ENCODE results near the gene SLC13A3. TPM values are rescaled to one million over a fixed set of nuclear protein-coding genes. Genes with fewer than 3 reads are reported as not detected.

Gene SLC13A3
- total RNA-seq, 1 experiment from 2014 or later = 17.5 TPM

GRCh38 chr20:46639587-46639986 is 11.7 kb downstream of the SLC13A3 start:
- Histone ChIP-seq H3K4ac (ENCODE audit: low read depth, low read length) (no peak overlapping the region), H2BK12ac (ENCODE audit: insufficient read length, low read depth, low read length) (no peak overlapping the region), H4K5ac (ENCODE audit: insufficient read length, low read depth, low read length) (no peak overlapping the region), H3K14ac (ENCODE audit: insufficient read depth, low read length) (no peak overlapping the region), H3K27ac (ENCODE audit: insufficient read length, low read depth, low read length) (no peak overlapping the region), H2AFZ (ENCODE audit: low read length) (no peak overlapping the region), H2BK15ac (ENCODE audit: low read depth, low read length) (no peak overlapping the region), H2BK120ac (ENCODE audit: low read depth, low read length, poor library complexity, severe bottlenecking) (no peak overlapping the region), H4K91ac (ENCODE audit: insufficient read length, low read depth, low read length) (no peak overlapping the region), H3K9ac (ENCODE audit: extremely low read depth, insufficient read length, low read length) (no peak overlapping the region), H3K18ac (ENCODE audit: insufficient read length, low read depth, low read length) (no peak overlapping the region), H3K4me1 (ENCODE audit: insufficient read depth, low read length) (no peaks in the 10 kb centered on the region), H2AK5ac (ENCODE audit: insufficient read length, low read length) (no peak overlapping the region), H3K23ac (ENCODE audit: insufficient read length, low read depth, low read length) (no peak overlapping the region), H4K20me1 (ENCODE audit: control insufficient read depth, insufficient read depth, insufficient read length) (peaks cover 3% of the 10 kb centered on the region), H3K4me2 (ENCODE audit: insufficient read depth, insufficient read length, low read length) (no peak overlapping the region), H2BK20ac (ENCODE audit: low read depth, low read length, poor library complexity, severe bottlenecking) (no peak overlapping the region), H3K79me2 (ENCODE audit: insufficient read depth, low read length) (no peaks in the 10 kb centered on the region), H3K56ac (ENCODE audit: insufficient read length, low read depth, low read length) (no peak overlapping the region), H3K9me3 (ENCODE audit: control insufficient read depth, low read depth, low read length) (no peaks in the 10 kb centered on the region), H3K79me1 (ENCODE audit: insufficient read depth, low read depth, low read length, poor library complexity, severe bottlenecking) (no peaks in the 10 kb centered on the region), H3T11ph (ENCODE audit: low read length) (no peak overlapping the region), H3K27me3 (ENCODE audit: insufficient read depth, low read length) (no peaks in the 10 kb centered on the region), H3K23me2 (ENCODE audit: insufficient read length, low read depth, low read length, poor library complexity, severe bottlenecking) (no peaks in the 10 kb centered on the region), H4K8ac (replicated peaks; ENCODE audit: insufficient read length, low read depth, low read length) (no peak overlapping the region), H2BK5ac (ENCODE audit: insufficient read length, low read length) (no peak overlapping the region)
- peaks cover 2% of the 10 kb centered on the region; the same call in 1 of the 2 replicates for H3K27me3 Mint-ChIP-seq (ENCODE audit: low read depth)
- no CpG with 5 or more reads among the region's 3 CpGs for WGBS (ENCODE audit: extremely low coverage, insufficient read length, low lambda C conversion rate)
- no peak for TF ChIP-seq CTCF (conservative IDR thresholded peaks at IDR 0.05)
- H3K4me1 Mint-ChIP-seq = peaks cover 35 to 40% of the 10 kb centered on the region in 2 experiments
- H3K4me3 Mint-ChIP-seq = no peak overlapping the region
- peaks cover 1 to 6% (median 2%) of the 10 kb centered on the region in 3 experiments; a peak in 4 of 7 replicates for H3K36me3 Mint-ChIP-seq (ENCODE audit: insufficient read depth in 1 of 3, low read depth in 3 of 3)
- no peaks in the 10 kb centered on the region; a peak in 1 of 5 replicates for H3K9me3 Mint-ChIP-seq
- H3K27ac Mint-ChIP-seq = no peak overlapping the region; a peak in 2 of 7 replicates
- no peak for DNase-seq

Measured in H9 (cell line).